GM19438 (cell line): ENCODE data around the gene PRKAR1B.
"Not testable (repeated sequence)": the region's sequence is repeated elsewhere in the genome, so short reads cannot be mapped to it uniquely, and the experiment has no call there.

Experiments used
- ATAC-seq: cut with Tn5 transposase; IDR thresholded peaks from one replicate; pipeline ENCODE4 v1.9.1; 2021; ENCODE audit warnings: low read depth; ENCODE audit not compliant: unreplicated experiment

The PRKAR1B gene

DNA sequence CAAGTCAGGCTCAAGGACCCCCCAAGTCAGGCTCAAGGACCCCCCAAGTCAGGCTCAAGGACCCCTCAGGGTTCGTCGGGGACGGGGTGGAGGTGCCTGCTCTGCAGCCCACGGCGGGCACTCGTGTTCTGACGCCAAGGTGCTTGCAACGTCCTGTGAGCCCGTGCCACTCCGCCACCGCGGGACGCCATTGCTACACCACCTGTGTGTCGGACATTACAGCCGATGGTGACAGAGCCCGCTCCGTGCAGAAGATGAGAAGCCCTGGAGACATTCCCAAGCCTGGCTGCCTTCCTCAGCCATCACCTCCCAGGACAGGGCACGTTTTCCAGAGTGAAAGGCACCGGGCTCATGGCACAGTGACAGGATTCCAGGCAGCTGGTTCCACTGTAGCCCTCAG, 98.3 kb downstream of the PRKAR1B start:
- ATAC-seq = no peak

DNA sequence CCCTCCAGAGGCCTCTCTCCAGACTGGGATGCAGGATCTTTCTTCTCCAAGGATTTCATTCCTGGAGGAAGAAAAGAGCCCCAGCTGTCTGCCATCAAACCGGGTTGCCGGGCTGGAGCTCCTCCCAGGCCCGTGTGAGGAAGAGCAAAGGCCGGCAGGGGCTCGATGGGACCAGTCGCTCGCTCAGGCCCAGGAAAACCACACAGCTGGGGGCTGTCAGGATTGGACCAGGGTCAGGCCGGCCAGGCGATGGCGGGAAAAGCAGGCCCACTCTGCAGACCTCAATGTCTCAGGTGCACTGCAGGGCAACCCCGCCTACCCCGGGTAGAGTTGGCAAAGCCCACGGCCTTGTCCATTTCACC, 98.7 kb downstream of the PRKAR1B start:
- no peak for ATAC-seq

DNA sequence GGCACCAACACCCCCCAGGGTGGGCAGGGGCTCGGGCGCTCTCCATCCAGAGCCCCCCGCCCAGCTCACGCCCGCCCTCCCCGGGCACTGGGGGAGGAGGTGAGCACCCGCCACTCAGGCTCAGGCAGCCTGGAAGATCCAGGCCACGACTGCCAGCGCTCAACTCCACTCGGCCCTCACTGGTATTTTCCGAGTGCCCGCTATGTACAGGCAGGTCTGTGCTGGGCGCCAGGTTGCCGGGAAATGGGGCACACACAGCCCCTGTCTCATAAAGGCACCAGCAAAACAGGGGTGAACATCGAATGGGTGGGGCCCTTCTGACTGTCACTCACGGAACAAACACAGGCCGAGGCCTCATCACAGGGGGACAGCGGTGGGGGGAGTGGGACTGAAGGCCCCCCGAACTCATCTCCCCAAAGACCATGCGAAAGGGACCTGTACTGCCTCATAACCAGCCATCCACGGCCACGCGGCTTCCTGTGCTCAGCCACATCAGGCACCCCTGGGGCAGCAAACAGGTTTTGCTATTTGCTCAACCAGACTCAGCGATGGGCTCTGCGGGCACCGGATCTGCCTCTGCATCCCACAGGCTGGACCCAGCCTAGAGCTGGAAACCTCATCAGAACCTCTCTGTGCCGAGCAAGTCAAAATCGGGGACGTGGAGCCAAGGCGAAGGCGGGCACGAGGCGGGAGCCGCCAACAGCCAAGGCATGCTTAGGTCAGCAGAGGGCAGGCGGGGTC, 99.2 kb downstream of the PRKAR1B start:
- no peak for ATAC-seq

DNA sequence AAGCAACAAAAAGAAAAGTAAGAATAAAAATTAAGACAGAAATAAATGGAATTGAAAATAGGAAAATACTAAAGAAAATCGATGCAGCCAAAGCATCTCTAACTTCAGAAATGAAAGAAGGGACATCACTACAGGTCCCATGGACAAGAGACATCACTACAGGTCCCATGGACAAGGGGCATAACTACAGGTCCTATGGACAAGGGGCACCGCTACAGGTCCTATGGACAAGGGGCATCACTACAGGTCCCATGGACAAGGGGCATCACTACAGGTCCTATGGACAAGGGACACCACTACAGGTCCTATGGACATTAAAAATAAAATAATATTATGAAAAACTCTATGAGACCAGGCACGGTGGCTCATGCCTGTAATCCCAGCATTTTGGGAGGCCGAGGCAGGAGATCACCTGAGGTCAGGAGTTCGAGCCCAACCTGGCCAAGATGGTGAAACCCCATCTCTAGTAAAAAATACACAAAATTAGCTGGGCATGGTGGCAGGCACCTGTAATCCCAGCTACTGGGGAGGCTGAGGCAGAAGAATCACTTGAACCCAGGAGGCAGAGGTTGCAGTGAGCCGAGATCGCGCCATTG, 101.6 kb downstream of the PRKAR1B start:
- ATAC-seq = no peak

DNA sequence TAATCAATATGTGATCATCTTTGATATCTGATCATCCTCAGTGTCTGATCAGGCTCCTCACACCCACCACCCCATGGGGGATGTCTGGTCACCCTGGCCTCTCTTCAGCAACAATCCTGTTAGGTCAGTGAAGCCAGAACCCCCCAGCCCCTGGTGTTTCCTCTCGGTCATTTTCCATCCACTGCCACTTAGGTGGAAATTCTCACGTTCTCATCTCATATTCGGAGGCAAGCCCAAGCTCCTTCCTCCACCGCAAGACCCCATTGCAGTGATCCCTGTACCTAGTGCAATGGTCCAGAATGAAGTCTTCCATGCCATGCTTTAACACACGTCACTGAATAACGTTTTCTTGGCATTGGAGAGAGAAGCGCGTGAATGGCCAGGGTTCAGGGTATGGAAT, 103.6 kb downstream of the PRKAR1B start:
- no peak for ATAC-seq

DNA sequence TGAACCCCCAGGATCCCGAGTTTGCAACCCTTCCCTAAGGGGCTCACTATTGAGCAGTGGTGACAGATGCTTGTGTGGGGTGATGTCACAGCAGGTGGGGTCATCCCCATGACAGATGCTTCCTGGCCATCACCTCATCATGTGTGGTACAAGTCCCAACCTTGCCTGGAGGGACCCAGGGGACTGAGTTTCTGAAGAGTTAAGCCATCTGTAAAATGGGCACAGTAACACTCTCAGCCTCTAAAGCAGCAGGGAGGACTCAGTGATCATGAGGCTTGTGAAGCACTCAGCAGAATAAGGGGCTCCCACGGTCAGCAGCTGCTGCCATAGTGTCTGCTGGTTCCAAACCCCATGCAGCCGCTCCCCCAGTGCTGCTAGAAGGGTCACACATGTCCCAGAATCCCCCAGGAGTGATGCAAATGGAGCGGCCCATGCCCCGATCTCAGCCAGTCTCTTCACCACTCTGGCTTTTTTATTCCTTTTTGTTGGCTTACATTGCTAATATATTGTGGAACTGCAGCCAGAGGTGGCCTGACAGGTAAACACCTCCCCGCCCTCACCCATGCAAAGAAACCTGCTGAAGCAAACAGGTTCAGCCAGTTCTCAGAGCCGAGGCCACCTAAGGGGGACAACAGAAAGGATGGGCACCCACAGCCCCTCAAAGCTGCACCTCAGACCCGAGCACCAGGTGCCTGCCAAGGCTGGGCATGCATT, 105.4 kb downstream of the PRKAR1B start:
- no peak for ATAC-seq

DNA sequence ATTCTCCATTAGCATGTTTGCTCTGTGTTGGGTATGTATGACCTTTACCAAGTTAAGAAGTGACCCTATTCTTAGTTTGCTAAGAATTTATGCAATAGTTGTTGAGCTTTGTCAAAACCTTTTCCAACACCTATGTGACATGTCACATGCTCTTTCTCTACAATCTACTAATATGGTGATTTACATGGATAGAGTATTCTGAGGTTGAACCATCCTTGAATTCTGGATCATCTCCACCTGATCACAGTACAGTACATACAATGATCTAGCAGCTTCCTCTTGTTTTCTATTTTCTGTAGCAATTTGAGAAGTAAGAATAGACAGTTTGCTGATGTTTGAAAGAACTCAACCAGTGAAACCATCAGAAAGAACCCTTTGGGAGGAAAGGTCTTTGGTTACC, 106.2 kb downstream of the PRKAR1B start:
- ATAC-seq = no peak

DNA sequence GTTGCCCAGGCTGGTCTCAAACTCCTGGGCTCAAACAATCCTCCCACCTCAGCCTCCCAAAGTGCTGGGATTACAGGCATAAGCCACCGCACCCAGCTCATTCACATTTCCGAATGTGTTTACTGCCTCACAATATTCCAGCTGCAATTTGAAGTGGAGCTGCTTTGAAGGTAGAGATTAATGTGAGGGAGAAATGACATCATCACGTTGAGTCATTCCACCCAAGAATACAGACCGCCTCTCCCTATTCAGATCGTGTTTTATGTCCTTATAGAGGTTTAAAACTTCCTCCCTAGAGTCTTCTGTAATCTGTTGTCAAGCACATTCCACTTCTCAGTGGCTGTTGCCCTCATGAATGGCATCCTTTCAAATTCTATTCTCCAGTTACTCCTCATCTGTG, 107.0 kb downstream of the PRKAR1B start:
- no peak for ATAC-seq

DNA sequence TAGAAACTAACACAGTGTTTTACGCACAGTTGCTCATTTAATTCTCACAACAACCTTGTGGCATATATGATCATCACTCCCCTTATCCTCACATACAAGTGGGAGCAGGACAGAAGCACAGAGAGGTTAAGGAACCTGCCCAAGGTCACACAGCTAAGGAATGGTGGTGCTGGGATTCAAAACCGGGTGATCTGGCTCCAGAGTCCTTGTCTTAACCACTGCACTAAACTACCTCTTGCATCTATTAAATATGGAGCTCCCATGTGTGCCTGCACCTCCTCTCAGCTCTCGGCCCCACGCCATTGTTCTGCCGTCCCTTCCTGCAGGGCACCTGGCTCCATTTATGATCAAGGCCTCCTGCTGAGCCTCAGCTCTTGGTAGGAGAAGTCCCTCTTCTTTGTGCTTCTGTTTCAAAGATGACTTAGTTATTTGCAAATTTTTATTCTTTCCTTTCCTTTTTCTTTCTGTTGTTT, 107.7 kb downstream of the PRKAR1B start:
- ATAC-seq = no peak

DNA sequence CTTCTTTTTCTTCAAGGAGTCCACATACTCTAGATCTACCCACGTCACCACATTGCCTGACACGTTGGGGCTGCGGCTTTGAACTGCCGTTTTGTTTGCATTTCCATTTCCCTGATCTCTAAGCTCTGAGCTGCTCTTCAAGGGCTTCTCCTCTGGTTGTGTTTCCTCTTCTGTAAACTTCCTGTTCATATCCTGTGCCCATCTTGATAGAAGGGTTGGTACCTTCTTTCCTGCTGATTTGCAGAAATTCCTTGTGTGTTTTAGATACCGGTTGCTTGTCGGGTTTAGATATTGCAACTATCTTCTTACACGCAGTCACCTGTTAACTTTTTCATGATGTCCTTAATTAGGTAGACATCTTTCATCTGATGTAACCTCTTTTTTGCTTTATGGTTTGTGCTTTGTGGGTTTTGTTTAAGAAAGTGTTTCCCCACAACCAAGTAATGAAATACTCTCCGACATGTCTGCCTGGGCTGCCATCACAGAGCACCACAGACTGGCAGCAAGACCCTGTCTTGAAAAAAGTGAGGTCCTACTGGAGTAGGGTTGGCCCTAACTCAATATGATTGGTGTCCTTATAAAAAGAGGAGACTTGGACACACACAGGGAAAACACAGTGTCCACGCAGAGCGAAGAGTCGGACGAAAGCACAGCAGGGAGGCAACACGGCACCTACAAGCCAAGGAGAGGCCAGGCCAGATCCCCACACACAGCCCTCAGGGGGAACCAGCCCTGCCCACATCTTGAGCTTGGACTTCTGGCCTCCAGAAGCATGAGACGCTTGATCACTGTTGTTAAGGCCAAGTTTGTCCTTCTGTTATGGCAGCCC, 108.3 kb downstream of the PRKAR1B start:
- ATAC-seq = no peak

DNA sequence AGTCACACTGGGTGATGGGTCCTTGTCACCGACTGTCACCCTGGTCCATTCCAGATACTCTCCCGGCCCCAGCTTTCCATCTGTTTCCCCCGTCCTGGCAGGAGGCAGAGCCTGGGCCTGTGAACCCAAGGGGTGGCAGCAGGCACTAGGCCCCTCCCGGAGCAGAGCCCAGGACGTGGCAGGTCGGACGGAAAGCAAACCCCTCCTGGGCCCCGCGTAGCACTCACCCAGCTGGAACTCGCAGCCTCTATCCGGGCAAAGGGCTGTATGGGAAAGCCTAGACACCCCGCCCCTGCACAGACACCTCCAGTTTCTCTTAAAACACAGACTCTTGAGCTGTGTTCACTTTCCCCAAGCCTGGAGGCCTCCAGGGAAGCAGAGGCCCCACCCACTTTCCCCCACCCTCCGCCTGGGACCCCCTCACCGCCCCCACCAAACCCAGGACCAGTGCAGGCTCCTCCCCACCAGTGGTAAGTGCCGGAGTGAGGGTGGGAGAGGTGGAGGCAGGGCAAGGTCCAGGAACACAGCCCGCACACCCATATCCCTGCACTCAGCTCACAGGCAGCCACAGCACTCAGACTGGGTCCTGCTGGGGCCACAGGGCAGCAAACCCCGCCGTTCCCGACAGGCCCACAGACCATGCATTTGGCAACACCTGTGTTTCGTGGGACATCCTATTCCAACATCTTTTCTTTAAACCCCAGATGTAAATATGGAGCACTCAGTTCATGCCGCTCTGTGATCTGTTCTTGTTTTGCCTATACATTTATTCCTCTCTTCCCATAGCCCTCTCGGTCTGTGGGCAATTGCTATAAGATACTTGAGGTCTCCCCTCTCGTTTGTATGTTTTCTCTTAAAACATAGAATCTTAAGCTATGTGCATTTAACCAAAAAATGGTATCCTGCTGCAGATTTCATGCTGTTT, 109.2 kb downstream of the PRKAR1B start:
- ATAC-seq = no peak

DNA sequence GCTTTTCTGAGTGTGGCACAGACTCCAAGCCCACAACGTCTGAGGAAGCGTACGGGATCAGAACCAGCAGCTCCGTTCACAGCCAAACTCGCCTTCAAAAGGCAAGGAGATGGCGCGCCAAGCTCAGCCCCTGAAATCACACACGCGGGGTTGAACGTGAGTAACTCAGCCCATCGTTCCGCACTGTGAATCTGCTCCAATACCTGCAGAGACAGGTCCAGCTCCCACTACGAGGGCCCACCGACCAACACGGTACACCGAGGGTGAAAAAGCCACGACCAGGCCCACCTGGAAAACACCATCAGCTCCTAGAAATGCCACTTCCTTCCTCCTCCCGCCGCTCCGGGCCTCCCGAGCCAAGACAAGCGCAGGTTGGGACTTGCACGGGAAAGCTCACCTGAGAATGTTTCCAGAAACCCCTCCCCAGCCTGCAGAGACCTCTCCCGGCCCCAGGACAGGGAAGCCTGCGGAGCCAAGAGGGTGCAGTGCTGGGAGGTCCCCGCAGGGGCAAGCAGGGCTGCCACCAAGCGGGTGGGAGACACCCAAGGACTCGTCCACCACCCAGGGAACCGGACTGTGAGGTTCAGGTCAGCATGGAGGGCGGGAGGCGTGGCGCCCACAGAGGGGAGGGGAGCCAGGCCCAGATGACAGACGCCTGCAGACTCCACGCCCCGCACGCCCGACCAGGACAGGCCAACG, 113.5 kb downstream of the PRKAR1B start:
- ATAC-seq = no peak

DNA sequence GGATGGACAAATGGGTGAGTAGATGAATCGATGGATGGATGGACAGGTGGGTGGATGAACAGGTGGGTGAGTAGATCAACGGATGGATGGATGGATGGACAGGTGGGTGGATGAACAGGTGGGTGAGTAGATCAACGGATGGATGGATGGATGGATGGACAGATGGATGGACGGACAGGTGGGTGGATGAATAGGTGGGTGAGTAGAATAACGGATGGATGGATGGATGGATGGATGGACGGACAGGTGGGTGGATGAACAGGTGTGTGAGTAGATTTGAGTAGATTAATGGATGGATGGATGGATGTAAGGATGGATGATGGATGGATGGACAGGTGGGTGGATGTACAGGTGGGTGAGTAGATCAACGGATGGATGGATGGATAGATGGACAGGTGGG, 115.2 kb downstream of the PRKAR1B start:
- not testable (repeated sequence) for ATAC-seq

DNA sequence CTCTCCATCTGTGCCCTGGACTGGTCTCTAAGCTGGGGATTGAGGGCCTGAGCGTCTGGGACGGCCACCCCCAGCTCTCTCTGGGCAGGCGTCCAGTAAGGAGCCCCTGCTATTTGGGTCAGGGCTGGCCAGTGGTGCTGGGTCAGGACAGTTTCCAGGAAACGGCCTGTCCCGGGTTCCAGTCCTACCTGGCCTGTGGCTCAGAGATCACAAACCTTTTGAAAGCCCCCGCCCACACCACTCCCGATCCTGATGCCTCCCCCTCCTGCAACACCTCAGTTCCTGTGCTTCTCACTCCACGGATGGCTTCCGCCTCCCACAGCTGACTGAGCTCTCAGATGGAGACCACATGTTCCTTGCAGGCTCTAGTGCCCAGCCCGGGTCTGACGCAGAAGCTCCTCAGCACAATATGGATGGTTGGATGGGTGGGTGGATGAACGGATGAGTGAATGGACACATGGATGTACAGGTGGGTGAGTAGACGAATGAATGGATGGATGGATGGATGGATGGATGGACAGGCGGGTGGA, 115.7 kb downstream of the PRKAR1B start:
- no peak for ATAC-seq

DNA sequence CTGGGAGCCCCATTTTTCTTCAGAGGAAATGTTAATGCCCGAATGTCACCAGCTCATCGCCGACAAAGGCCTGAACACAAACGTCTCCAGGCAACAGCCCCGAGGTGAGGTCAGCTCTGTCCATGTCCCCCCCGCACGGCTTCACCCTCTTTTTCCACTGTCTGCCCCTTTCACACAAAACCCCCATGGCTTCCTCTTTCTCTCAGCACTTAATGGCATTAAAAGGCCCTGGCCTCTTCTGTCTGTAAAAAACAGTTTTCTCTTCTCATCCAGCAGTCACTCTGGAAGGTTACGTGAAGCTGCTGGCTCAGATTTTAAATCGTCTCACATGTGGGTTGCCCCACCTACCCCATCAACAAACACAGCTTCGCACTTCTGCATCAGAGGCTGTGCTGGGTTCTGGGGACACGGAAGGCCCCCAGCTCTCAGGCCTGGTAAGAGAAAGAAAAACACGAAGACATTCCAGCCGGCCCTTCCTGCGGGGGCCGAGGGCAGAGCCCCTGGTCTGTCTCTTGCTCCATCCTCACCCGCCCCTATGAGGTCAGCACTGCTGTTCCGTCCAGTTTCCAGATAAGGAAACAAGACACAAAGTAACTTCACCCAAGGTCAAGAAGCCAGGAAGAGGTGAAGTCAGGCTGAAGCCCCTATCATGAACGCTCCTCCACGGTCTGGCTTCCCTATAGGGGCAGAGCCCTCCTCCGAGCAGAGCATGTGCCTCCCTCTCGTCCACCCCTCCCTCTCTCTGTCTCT, 116.4 kb downstream of the PRKAR1B start:
- no peak for ATAC-seq

DNA sequence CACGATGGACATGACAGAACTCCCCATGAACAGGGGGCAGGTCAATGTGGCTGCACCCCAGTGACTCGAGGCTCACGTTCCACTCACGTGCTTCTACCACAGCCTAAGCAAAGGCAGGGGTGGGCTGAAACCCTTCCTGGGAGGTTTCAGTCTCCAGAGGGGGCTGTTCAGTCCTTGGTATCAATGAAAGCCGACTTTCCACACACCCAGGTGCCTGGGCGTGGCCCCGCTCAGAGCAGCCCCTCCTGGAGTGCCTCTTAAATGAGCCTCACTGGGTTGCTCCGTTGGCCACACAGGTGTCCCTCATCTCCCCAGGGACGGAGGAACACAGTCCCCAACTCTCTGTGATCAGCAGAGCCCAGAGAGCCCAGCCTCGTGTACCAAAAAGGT, 116.9 kb downstream of the PRKAR1B start:
- no peak for ATAC-seq

DNA sequence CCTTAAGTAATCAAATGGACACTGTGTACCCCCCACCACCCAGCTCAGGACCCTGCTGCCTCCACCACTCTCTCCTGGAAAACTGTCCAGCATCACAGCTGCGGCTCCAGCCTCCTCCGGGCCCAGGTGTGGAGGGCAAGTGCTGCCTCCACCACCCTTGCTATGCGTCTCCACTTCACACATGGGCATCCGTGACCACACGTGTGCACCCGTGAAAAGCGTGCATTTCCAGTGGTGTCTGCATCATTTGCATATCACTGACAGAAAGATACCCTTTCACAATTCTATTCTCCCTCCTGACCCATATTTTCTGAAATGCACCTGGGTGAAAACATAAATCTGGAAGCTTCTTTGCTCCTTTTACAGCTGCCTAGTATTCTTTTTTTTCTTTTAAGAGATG, 117.7 kb downstream of the PRKAR1B start:
- ATAC-seq = no peak

DNA sequence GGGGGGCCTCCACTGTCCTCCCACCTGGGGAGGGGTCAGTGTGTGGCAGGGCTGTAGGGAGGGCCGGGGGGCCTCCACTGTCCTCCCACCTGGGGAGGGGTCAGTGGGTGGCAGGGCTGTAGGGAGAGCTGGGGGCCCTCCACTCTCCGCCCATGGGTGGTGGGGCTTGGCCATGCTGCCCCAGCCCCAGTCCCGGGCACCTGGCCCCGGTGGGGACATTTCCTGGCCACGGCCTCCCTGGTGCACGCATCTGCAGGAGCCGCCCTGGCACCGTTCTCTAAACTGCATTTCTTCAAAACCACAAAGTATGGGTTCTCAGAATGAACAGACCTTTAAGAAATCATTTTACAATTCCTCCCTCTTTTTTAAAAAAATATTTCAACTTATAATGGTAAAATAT, 118.1 kb downstream of the PRKAR1B start:
- no peak for ATAC-seq
